ENCODE results near the gene IRAK2.
A peak's percentile ranks its signal among the peaks of the same experiment; 100 is the strongest.
"Not testable (repeated sequence)": the region's sequence is repeated elsewhere in the genome, so short reads cannot be mapped to it uniquely, and the experiment has no call there.

IRAK2 gene

GRCh38 chr3:10253731-10254130 lies 89.0 kb downstream of the IRAK2 start:
- no peak for DNase-seq (ENCODE audit: low read depth)

DNA sequence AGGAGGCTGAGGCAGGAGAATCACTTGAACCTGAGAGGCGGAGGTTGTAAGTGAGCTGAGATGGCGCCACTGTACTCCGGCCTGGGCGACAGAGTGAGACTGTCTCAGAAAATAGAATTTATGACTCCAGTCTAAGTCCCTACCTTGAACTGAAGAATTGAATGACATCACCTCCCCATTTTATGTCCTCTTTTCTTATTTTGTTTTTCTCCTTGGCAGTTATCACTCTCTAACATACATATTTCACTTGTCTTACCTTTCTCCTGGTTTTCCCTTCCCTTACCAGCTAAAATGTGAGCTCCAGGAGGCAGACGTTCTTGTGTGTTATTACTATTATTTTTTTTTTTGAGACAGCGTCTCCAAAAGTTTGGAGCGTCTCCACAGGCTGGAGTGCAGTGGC lies 91.1 kb downstream of the IRAK2 start:
- DNase-seq (ENCODE audit: low read depth) = no peak

GRCh38 chr3:10259036-10259435 lies 94.3 kb downstream of the IRAK2 start:
- DNase-seq (ENCODE audit: low read depth) = no peak

GRCh38 chr3:10259798-10260197 lies 95.1 kb downstream of the IRAK2 start:
- no peak for DNase-seq (ENCODE audit: low read depth)

DNA sequence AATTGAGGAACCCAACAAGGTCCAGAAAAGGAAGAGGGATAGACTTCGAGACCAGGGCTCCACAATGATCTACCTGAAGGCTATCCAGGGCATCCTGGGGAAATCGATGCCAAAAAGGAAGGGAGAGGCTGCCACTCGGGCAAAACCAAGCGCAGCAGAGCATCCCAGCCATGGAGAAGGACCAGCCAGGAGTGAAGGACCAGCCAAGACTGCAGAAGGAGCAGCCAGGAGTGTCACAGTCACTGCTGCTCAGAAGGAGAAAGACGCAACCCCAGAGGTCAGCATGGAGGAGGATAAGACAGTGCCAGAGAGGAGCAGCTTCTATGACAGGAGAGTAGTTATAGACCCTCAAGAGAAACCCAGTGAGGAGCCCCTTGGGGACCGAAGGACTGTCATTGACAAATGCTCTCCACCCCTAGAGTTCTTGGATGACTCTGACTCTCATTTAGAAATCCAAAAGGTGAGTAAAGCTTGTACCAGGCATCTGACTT lies 95.5 kb downstream of the IRAK2 start:
- no peak for DNase-seq (ENCODE audit: low read depth)

DNA sequence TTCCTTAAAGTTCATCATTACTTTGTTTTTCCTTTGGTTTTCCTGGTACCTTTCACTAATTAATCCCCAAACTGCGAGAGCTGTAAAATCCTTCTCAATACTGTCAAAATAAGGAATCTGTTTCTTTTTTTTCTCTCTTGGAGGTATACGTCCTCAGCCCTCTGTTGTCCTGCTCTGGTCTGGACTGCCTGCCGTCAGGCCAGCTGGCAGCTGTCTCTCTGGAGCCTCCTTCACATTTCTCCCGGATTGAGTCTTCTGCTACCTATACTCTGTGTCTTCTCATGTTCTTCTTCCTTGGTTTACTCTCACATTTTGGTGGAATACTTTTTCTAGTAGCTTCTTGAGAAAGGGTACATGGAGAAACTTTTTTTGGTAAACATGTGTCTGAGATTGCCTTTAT lies 97.3 kb downstream of the IRAK2 start:
- no peak for DNase-seq (ENCODE audit: low read depth)

DNA sequence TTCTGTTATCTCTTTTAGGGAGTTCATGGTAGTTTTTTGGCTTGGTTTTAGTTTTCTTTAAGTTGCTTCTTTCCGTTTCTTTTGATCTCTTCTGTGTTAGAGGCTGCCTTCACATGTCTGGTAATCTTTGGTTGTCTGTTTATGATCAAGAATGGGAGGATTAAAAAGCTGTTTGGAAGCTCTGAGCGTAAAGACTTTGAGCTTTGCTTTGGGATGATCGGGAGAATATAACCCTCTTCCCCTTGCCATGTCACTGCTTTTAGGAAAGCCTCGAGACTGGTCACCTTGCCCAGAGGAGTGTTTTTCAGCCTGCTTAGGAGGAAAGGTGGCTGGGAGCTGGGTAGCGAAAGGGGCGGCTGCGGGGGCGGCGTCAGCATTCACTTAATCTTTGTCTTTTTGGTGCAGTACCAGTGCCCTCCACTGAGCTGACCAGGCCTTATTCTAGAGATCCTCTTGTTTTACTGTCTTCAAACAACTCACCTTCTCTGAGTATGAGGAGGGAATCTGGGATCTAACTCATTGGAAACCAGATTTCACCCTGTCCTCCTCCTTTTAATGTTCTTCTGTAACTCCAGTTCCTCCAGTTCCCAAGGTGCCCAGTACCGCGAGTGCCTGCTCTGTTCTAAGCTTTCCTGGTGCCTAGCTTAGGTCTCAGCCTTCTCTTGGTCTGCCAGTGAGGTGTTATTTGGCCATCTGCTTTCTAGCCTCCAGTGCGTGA lies 99.1 kb downstream of the IRAK2 start:
- DNase-seq (ENCODE audit: low read depth) = peak; percentile 42

GRCh38 chr3:10265833-10266232 lies 101.1 kb downstream of the IRAK2 start:
- no peak for DNase-seq (ENCODE audit: low read depth)

- not testable (repeated sequence) for DNase-seq (ENCODE audit: low read depth)
Observed at GRCh38 chr3:10266936-10267335, 102.2 kb downstream of the IRAK2 start.

DNA sequence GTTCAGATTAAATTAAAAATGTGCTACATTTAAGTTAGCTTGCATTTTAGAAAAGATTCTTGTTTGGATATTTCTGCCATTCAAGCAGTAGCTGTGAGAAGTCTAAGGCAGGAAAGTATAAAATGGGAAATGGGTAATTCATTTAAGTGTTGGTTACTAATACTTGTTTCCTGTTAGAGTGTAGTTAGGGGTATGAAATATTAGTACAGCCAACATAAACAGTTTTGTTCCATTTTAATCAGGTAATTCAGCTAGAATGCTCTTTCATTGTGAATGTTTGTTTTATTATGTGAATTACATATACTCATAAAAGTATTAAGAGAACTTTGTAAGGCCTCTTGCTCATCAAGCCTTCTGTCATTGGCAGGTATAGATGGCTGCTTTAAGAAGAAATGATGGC lies 103.4 kb downstream of the IRAK2 start:
- no peak for DNase-seq (ENCODE audit: low read depth)

- DNase-seq (ENCODE audit: low read depth) = no peak
Observed at GRCh38 chr3:10268930-10269329, 104.2 kb downstream of the IRAK2 start.

DNA sequence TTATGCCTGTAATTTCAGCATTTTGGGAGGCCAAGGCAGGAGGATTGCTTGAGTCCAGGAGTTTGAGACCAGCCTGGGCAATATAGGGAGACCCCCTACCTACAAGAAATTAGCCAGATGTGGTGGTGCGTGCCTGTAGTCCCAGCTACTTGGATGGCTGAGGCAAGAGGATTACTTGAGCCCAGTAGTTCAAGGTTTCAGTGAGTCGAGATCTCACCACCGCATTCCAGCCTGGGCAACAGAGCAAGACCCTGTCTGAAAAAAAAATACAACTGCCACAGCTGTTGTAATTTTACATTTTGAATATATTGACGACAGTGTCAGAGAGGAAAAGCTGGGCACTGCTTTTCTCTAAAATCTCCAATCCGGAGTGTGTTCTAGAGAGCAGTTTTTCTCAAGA lies 104.7 kb downstream of the IRAK2 start:
- no peak for DNase-seq (ENCODE audit: low read depth)

DNA sequence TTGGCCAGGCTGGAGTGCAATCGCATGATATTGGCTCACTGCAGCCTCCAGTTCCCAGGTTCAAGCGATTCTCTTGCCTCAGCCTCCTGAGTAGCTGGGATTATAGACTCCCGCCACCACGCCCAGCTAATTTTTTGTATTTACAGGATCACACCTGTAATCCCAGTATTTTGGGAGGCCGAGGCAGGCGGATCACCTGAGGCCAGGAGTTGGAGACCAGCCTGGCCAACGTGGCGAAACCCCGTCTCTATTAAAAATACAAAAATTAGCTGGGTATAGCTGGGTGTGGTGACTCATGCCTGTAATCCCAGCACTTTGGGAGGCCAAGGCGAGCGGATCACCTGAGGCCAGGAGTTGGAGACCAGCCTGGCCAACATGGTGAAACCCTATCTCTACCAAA lies 107.8 kb downstream of the IRAK2 start:
- DNase-seq (ENCODE audit: low read depth) = not testable (repeated sequence)

DNA sequence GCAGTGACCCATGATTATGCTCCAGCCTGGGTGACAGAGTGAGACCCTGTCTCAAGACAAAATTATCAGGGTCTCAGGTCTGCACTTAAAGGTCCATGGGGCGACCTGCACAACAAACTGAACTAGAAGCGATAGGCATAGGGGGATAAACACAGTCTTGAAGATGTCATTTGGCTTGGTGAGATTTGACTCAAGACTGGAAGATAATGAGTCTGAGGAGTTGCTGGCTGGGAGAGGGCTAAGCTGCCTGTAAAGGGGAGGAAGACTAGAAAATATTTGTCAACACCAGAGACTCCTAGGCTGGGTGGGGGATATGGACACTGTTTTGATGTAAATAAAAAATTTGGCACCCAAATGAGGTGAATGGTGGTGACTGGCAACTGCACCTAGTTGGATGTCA lies 108.3 kb downstream of the IRAK2 start:
- DNase-seq (ENCODE audit: low read depth) = no peak

GRCh38 chr3:10273702-10274305 lies 109.1 kb downstream of the IRAK2 start:
- DNase-seq (ENCODE audit: low read depth) = no peak

GRCh38 chr3:10274601-10275000 lies 109.9 kb downstream of the IRAK2 start:
- DNase-seq (ENCODE audit: low read depth) = no peak

DNA sequence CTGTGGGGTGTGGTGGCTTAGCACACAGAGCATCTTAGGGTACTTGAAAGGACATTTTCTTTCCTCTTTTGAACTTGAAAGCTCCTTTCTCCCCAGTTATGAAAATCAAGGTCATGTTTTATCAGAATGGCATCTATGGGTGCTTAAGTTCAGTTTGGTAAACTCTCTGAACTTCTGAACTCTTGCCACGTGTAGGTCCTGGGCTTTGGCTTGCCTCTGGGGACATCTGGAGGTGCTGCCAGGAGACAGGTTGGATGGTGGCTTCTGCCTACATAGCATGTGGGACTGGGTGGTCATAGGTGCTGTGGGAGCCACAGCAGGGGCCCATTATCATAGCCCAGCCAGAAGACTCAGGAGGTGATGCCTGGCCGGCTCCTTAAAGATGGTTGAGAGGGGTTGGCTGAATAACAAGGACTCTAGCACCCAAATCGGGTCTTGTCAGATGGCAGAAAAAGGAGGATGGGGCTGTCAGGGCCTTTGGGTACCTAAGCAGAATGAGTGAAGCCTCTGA lies 112.5 kb downstream of the IRAK2 start:
- DNase-seq (ENCODE audit: low read depth) = no peak

GRCh38 chr3:10278501-10278900 lies 113.8 kb downstream of the IRAK2 start:
- DNase-seq (ENCODE audit: low read depth) = no peak

- no peak for DNase-seq (ENCODE audit: low read depth)
Observed at GRCh38 chr3:10279384-10280176, 114.9 kb downstream of the IRAK2 start.

DNA sequence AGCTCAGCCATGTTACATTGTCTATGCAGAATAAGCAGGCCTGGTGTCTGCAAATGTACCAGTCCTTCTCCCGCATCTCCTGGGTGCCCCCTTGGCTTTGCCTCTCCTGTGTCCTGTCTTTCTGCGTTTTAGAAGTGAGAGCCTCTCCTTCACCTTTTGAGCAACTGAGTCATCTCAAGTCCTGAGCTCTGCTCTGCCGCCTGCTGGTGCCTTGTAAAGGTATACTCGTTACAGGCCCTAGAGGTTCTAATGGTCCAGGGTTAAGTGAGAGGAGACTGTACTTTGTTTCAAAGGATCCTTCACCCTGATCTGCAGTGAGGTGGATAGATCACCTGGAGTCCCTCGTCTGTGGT lies 115.4 kb downstream of the IRAK2 start:
- DNase-seq (ENCODE audit: low read depth) = no peak

DNA sequence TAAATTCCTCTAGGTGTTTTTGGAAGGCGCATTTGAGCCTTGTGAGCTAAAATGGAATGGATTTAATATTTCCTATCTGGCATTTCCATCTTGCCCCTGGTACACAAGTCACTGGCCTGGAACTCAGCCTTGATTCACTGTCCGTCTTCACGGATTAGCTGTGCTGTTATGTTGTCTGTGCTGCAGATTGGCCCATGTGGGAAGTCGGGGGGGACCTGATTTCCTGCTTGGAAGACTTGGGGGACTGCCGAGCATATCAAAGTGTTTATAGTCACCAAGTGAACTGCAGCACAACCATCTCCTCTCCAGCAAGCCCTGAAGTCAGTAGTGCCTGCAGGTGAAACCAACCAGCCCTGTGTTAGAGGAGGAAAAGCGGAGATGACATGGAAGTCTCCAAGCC lies 115.9 kb downstream of the IRAK2 start:
- DNase-seq (ENCODE audit: low read depth) = no peak

DNA sequence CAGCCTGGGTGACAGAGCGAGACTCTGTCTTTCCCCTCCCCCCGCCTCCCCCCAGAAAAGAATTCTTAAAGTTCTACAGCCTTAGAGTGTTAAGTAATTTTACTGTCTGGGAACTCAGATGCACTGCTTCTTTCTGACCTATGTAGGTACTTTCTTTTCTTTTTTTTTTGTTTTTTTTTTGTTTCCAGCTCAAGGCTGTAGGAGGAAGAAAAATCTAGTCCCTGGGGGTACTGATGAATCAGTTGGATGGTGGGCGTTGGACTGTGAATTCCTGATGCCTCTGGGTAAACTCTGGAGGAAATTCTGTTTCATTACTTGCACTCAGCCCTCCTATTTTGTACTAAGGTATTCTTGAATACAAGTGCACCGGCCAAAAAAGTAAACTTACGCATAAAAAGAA lies 117.2 kb downstream of the IRAK2 start:
- no peak for DNase-seq (ENCODE audit: low read depth)

DNA sequence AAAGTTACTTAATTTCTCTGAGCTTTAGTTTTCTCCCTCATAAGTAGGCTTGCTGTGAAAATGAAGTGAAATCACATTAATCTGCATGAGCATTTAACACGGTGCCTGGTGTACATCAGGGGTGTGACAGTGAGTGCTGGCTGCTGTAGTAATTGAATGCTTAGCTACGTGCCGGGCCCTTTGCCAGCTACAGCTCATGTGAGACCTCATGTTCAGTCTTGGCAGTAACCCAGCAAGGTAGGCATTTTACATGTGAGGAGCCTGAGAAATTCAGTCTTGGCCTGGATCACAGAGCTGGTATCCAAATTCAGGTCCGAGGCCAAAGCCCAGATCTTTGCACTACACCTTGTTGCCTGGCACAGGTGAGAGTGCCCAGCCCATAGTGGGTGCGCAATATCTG lies 118.9 kb downstream of the IRAK2 start:
- DNase-seq (ENCODE audit: low read depth) = no peak

Data from stimulated activated CD8-positive, alpha-beta memory T cell treated with anti-CD3 and anti-CD28 coated beads, Interleukin-15, amount 100 ng/mL, for 1 hour (primary cell).